ENCODE results near the gene FAM89B. TPM values are rescaled to one million over a fixed set of nuclear protein-coding genes. Genes with fewer than 3 reads are reported as not detected.
A peak's percentile ranks its signal among the peaks of the same experiment; 100 is the strongest.

Gene FAM89B
- polyA plus RNA-seq, 3 donors: 51.3 to 139 (median 70.8) TPM

- H2AFZ ChIP-seq (ENCODE audit: insufficient read depth, low read depth, low read length, poor library complexity, severe bottlenecking): no peak overlapping the region
- Mint-ChIP-seq H3K4me1 (peaks cover 15% of the 10 kb centered on the region), H3K4me3 (no peak overlapping the region), H3K9me3 (peaks cover 0 to 1% (median 0%) of the 10 kb centered on the region in 7 donors), H3K36me3 (peaks cover 42 to 70% of the 10 kb centered on the region in 2 donors), H3K27ac (peak overlapping the region in 1 of 7 donors; percentile 54), H3K27me3 (ENCODE audit: low read depth in 3 of 3) (no peaks in the 10 kb centered on the region)
- no peak for TF ChIP-seq CTCF (IDR thresholded peaks at IDR 0.05)
- no peaks in the 10 kb centered on the region for H3K27me3 ChIP-seq (ENCODE audit: control insufficient read depth in 2 of 2, insufficient read depth in 2 of 2, low read length in 2 of 2)
- no peak overlapping the region for H3K4me2 ChIP-seq (replicated peaks; ENCODE audit: extremely low read depth, low read length, poor library complexity, severe bottlenecking)
- no peak overlapping the region for H3K27ac ChIP-seq (ENCODE audit: low read depth in 1 of 2, low read length in 2 of 2)
- peaks cover 14 to 26% of the 10 kb centered on the region in 2 donors for H3K4me1 ChIP-seq (ENCODE audit: control insufficient read depth in 1 of 2, insufficient read depth in 2 of 2, low read length in 2 of 2)
- H3K9me3 ChIP-seq (replicated peaks in 1 of 2; ENCODE audit: control insufficient read depth in 1 of 2, insufficient read depth in 1 of 2, low read length in 2 of 2): no peaks in the 10 kb centered on the region
- H3K79me2 ChIP-seq (ENCODE audit: insufficient read depth, low read length): peaks cover 69% of the 10 kb centered on the region
- no peak for DNase-seq
- WGBS (ENCODE audit: insufficient coverage): 98% methylated on average over 29 of the region's 33 CpGs
- H3K9ac ChIP-seq (ENCODE audit: insufficient read depth, low read length, poor library complexity, severe bottlenecking): no peak overlapping the region
- intact Hi-C loops (cut with micrococcal nuclease): loop anchor here (5.0 to 10.0 kb wide), 2 partner anchors 34 to 73 kb away; no protein-coding TSS in a partner anchor
- peaks cover 77% of the 10 kb centered on the region for H4K20me1 ChIP-seq (ENCODE audit: insufficient read depth, low read length)
- H3K4me3 ChIP-seq (replicated peaks in 1 of 3; ENCODE audit: low read depth in 2 of 3, low read length in 3 of 3): no peak overlapping the region
- peaks cover 59 to 62% of the 10 kb centered on the region in 2 donors for H3K36me3 ChIP-seq (replicated peaks in 1 of 2; ENCODE audit: control insufficient read depth in 1 of 2, insufficient read depth in 2 of 2, low read length in 2 of 2)
These were observed 45.8 kb downstream of the FAM89B start for GRCh38 chr11:65617990-65618751.

- no peak for DNase-seq
- Histone ChIP-seq H3K4me1 (ENCODE audit: control insufficient read depth in 1 of 2, insufficient read depth in 2 of 2, low read length in 2 of 2) (peaks cover 12 to 22% of the 10 kb centered on the region in 2 donors), H4K20me1 (ENCODE audit: insufficient read depth, low read length) (peaks cover 77% of the 10 kb centered on the region), H3K27me3 (ENCODE audit: control insufficient read depth in 2 of 2, insufficient read depth in 2 of 2, low read length in 2 of 2) (no peaks in the 10 kb centered on the region), H3K4me2 (replicated peaks; ENCODE audit: extremely low read depth, low read length, poor library complexity, severe bottlenecking) (no peak overlapping the region), H3K4me3 (replicated peaks in 1 of 3; ENCODE audit: low read depth in 2 of 3, low read length in 3 of 3) (no peak overlapping the region), H2AFZ (ENCODE audit: insufficient read depth, low read depth, low read length, poor library complexity, severe bottlenecking) (no peak overlapping the region), H3K9me3 (replicated peaks in 1 of 2; ENCODE audit: control insufficient read depth in 1 of 2, insufficient read depth in 1 of 2, low read length in 2 of 2) (no peaks in the 10 kb centered on the region), H3K27ac (ENCODE audit: low read depth in 1 of 2, low read length in 2 of 2) (no peak overlapping the region), H3K79me2 (ENCODE audit: insufficient read depth, low read length) (peaks cover 63% of the 10 kb centered on the region), H3K36me3 (replicated peaks in 1 of 2; ENCODE audit: control insufficient read depth in 1 of 2, insufficient read depth in 2 of 2, low read length in 2 of 2) (peaks cover 65 to 68% of the 10 kb centered on the region in 2 donors), H3K9ac (ENCODE audit: insufficient read depth, low read length, poor library complexity, severe bottlenecking) (no peak overlapping the region)
- intact Hi-C loops (cut with micrococcal nuclease): loop anchor here (5.0 to 10.0 kb wide), 2 partner anchors 34 to 74 kb away; no protein-coding TSS in a partner anchor
- H3K27me3 Mint-ChIP-seq (ENCODE audit: low read depth in 3 of 3): no peaks in the 10 kb centered on the region
- H3K4me3 Mint-ChIP-seq: no peak overlapping the region
- no peak for TF ChIP-seq CTCF (IDR thresholded peaks at IDR 0.05)
- peaks cover 0 to 1% (median 0%) of the 10 kb centered on the region in 7 donors for H3K9me3 Mint-ChIP-seq
- H3K36me3 Mint-ChIP-seq: peaks cover 45 to 75% of the 10 kb centered on the region in 2 donors
- 96% methylated on average over 9 of the region's 14 CpGs for WGBS (ENCODE audit: insufficient coverage)
- peaks cover 13% of the 10 kb centered on the region for H3K4me1 Mint-ChIP-seq
- H3K27ac Mint-ChIP-seq: no peak overlapping the region
These were observed 46.4 kb downstream of the FAM89B start for GRCh38 chr11:65618763-65619162.
